Measurements from ENCODE around the gene TMEM132E.

The TMEM132E gene

GRCh38 chr17:34650051-34650750 lies 70.8 kb downstream of the TMEM132E start:
- no peak for DNase-seq (ENCODE audit: low read depth in 1 of 2, low spot score in 1 of 2)
- TF ChIP-seq SPI1 (IDR thresholded peaks at IDR 0.05; ENCODE audit: borderline replicate concordance, low read depth) = no peak
- TF ChIP-seq REST (IDR thresholded peaks at IDR 0.05; ENCODE audit: insufficient replicate concordance, low read depth) = no peak
- no peak for TF ChIP-seq CTCF (IDR thresholded peaks at IDR 0.05; ENCODE audit: insufficient read depth, low read length)
- TF ChIP-seq GABPA (IDR thresholded peaks at IDR 0.05; ENCODE audit: low read depth) = no peak
- no peak for TF ChIP-seq POLR2AphosphoS5 (IDR thresholded peaks at IDR 0.05; ENCODE audit: low read depth)
- Histone ChIP-seq H3K27me3 (ENCODE audit: insufficient read depth, poor library complexity, severe bottlenecking) (peaks cover 3% of the 10 kb centered on the region), H3K4me3 (replicated peaks; ENCODE audit: insufficient read depth, low read length) (no peak overlapping the region), H3K27ac (replicated peaks) (no peak overlapping the region)

- H3K27me3 ChIP-seq (ENCODE audit: insufficient read depth, poor library complexity, severe bottlenecking) = peaks cover 3% of the 10 kb centered on the region
- TF ChIP-seq GABPA (IDR thresholded peaks at IDR 0.05; ENCODE audit: low read depth) (no peak), POLR2AphosphoS5 (IDR thresholded peaks at IDR 0.05; ENCODE audit: low read depth) (no peak), SPI1 (IDR thresholded peaks at IDR 0.05; ENCODE audit: borderline replicate concordance, low read depth) (no peak), REST (IDR thresholded peaks at IDR 0.05; ENCODE audit: insufficient replicate concordance, low read depth) (no peak), CTCF (IDR thresholded peaks at IDR 0.05; ENCODE audit: insufficient read depth, low read length) (no peak)
- no peak for DNase-seq (ENCODE audit: low read depth in 1 of 2, low spot score in 1 of 2)
- no peak overlapping the region for H3K27ac ChIP-seq (replicated peaks)
- H3K4me3 ChIP-seq (replicated peaks; ENCODE audit: insufficient read depth, low read length) = no peak overlapping the region
Measured at GRCh38 chr17:34651402-34651811, 72.0 kb downstream of the TMEM132E start.

- H3K27ac ChIP-seq (replicated peaks) = no peak overlapping the region
- TF ChIP-seq CTCF (IDR thresholded peaks at IDR 0.05; ENCODE audit: insufficient read depth, low read length) (no peak), GABPA (IDR thresholded peaks at IDR 0.05; ENCODE audit: low read depth) (no peak), POLR2AphosphoS5 (IDR thresholded peaks at IDR 0.05; ENCODE audit: low read depth) (no peak), REST (IDR thresholded peaks at IDR 0.05; ENCODE audit: insufficient replicate concordance, low read depth) (no peak), SPI1 (IDR thresholded peaks at IDR 0.05; ENCODE audit: borderline replicate concordance, low read depth) (no peak)
- H3K27me3 ChIP-seq (ENCODE audit: insufficient read depth, poor library complexity, severe bottlenecking) = peaks cover 3% of the 10 kb centered on the region
- no peak for DNase-seq (ENCODE audit: low read depth in 1 of 2, low spot score in 1 of 2)
- no peak overlapping the region for H3K4me3 ChIP-seq (replicated peaks; ENCODE audit: insufficient read depth, low read length)
Measured at GRCh38 chr17:34652021-34652555, 72.7 kb downstream of the TMEM132E start.

All from HL-60 (cell line).